Endothelial cell of umbilical vein (primary cell): Measurements from ENCODE around the gene PDE4B. TPM values are rescaled to one million over a fixed set of nuclear protein-coding genes. Genes with fewer than 3 reads are reported as not detected.

Experiments used
- BruUV-seq: library from RNA; stranded (reverse); fragments of 400-500 nt; replicated peaks from 2 replicates; lab custom pipeline; 2021; lab: Mats Ljungman, UMichigan
- CTCF ChIA-PET: fragments of 300-600, 350-600 bp; sonication (Branson Sonifier 250); formaldehyde crosslinking; loops from one replicate; lab custom pipeline; 2021; ENCODE audit warnings: antibody characterized with exemption, inconsistent platforms; lab: Charles Lee
- POLR2A ChIA-PET: fragments of 300-600, 350-600 bp; sonication (Branson Sonifier 250); formaldehyde crosslinking; loops from one replicate; lab custom pipeline; 2021; ENCODE audit warnings: antibody characterized with exemption, inconsistent platforms; lab: Charles Lee
- DNase-seq: peaks from one replicate; pipeline ENCODE4 v3.0.0-alpha.2; 2011; ENCODE audit warnings: low read depth, low spot score
- FAIRE-seq: peaks from 2 replicates; lab custom pipeline; 2011; peaks lifted over from hg19 to GRCh38; lab: Jason Lieb, UNC
- H2AFZ ChIP-seq: 2 replicates; pipeline ENCODE4 v1.6.0; 2012; ENCODE audit warnings: low read depth, low read length, control low read depth, inconsistent platforms
- H3K27ac ChIP-seq: 2 replicates; pipeline ENCODE4 v1.5.1; 2011; ENCODE audit warnings: low read depth, mild to moderate bottlenecking, control low read depth, low read length, moderate library complexity; ENCODE audit not compliant: insufficient read depth
- H3K27me3 ChIP-seq, 2 experiments: 2 replicates each; pipeline versions ENCODE4 v1.6.0 to v1.6.1; 2011; ENCODE audit warnings: low read length in 2 of 2, mixed read lengths in 1 of 2; ENCODE audit not compliant: control insufficient read depth in 2 of 2, insufficient read depth in 2 of 2
- H3K36me3 ChIP-seq, 2 experiments: 2 replicates in 1 of 2; 3 replicates in 1 of 2; pipeline ENCODE4 v1.5.1; 2011; ENCODE audit warnings: low read length in 2 of 2, mild to moderate bottlenecking in 1 of 2, moderate library complexity in 1 of 2; ENCODE audit not compliant: control insufficient read depth in 2 of 2, insufficient read depth in 2 of 2; ENCODE audit errors: extremely low read depth in 1 of 2
- H3K4me1 ChIP-seq: 3 replicates; pipeline ENCODE4 v1.5.1; 2011; ENCODE audit warnings: mild to moderate bottlenecking, low read length; ENCODE audit not compliant: control insufficient read depth, insufficient read depth; ENCODE audit errors: extremely low read depth
- H3K4me2 ChIP-seq: 2 replicates; pipeline ENCODE4 v1.6.1; 2011; ENCODE audit warnings: low read length, control low read depth, mixed read lengths; ENCODE audit not compliant: insufficient read depth
- H3K4me3 ChIP-seq, 3 experiments: fragments of 200-600 bp in 1 of 3; sonication (generic), shearing (Covaris generic) in 1 of 3; replicated peaks in 1 of 3; 2 replicates each; pipeline ENCODE4 v1.5.1; 2011 to 2016; ENCODE audit warnings: control low read depth in 3 of 3, low read length in 3 of 3, mild to moderate bottlenecking in 2 of 3, inconsistent platforms in 1 of 3, low read depth in 1 of 3, moderate library complexity in 1 of 3; ENCODE audit not compliant: insufficient read depth in 1 of 3
- H3K79me2 ChIP-seq: 2 replicates; pipeline ENCODE4 v1.6.0; 2012; ENCODE audit warnings: low read length, inconsistent platforms; ENCODE audit not compliant: control insufficient read depth, insufficient read depth
- H3K9ac ChIP-seq: replicated peaks from 2 replicates; pipeline ENCODE3; 2011; ENCODE audit warnings: low read length, control low read depth; ENCODE audit not compliant: insufficient read depth; ENCODE audit errors: extremely low read depth
- H3K9me1 ChIP-seq: replicated peaks from 3 replicates; pipeline ENCODE4 v1.6.0; 2011; ENCODE audit warnings: mild to moderate bottlenecking, low read length; ENCODE audit not compliant: control insufficient read depth, insufficient read depth; ENCODE audit errors: extremely low read depth
- H3K9me3 ChIP-seq: replicated peaks from 2 replicates; pipeline ENCODE4 v1.5.1; 2012; ENCODE audit warnings: low read length, inconsistent platforms; ENCODE audit not compliant: control insufficient read depth, insufficient read depth
- H4K20me1 ChIP-seq: replicated peaks from 2 replicates; pipeline ENCODE3; 2011; ENCODE audit warnings: mild to moderate bottlenecking, low read length; ENCODE audit not compliant: control insufficient read depth, insufficient read depth; ENCODE audit errors: extremely low read depth
- EZH2 ChIP-seq: IDR thresholded peaks from 2 replicates; pipeline ENCODE4 v1.6.1; 2012; ENCODE audit warnings: borderline replicate concordance, low read depth, mild to moderate bottlenecking, moderate library complexity, low read length, inconsistent platforms; ENCODE audit not compliant: severe bottlenecking
- FOS ChIP-seq: IDR thresholded peaks from 2 replicates; pipeline ENCODE4 v1.6.1; 2011; ENCODE audit warnings: mild to moderate bottlenecking, low read length, moderate library complexity, borderline replicate concordance; ENCODE audit not compliant: insufficient read depth
- GATA2 ChIP-seq: IDR thresholded peaks from 2 replicates; pipeline ENCODE4 v1.7.0; 2011; ENCODE audit warnings: low read depth, mild to moderate bottlenecking, moderate library complexity, mixed read lengths, low read length; ENCODE audit not compliant: insufficient read length, insufficient read depth
- JUN ChIP-seq: IDR thresholded peaks from 2 replicates; pipeline ENCODE4 v1.6.1; 2011; ENCODE audit warnings: borderline replicate concordance, low read depth; ENCODE audit not compliant: insufficient read length, insufficient read depth
- MYC ChIP-seq: IDR thresholded peaks from one replicate; pipeline ENCODE4 v1.6.1; 2011; ENCODE audit warnings: mild to moderate bottlenecking, low read depth, low read length
- POLR2A ChIP-seq: IDR thresholded peaks from 2 replicates; pipeline ENCODE4 v1.6.1; 2012; ENCODE audit warnings: low read depth, mild to moderate bottlenecking, control low read depth, low read length
- POLR2AphosphoS5 ChIP-seq: IDR thresholded peaks from 2 replicates; pipeline ENCODE4 v1.6.1; 2012; ENCODE audit warnings: low read depth, mild to moderate bottlenecking, control low read depth, low read length, moderate library complexity; ENCODE audit not compliant: insufficient read depth
- dilution Hi-C: fragments of 300-500 bp; cut with MboI; formaldehyde crosslinking; loops from one replicate; pipeline ENCODE4 v1.15.0; 2019; ENCODE audit warnings: low sequenced_read_pairs; ENCODE audit not compliant: extremely low pct_ligation_motif_present
- intact Hi-C: fragments of 100-400 bp; cut with micrococcal nuclease; formaldehyde crosslinking; loops from one replicate; pipeline ENCODE4 v1.10.0; 2022
- polyA plus RNA-seq, 4 experiments: library from polyadenylated mRNA; depleted of rRNA in 3 of 4; stranded (reverse) in 3 of 4; unstranded in 1 of 4; fragments of >200 nt; gene quantifications; 2 replicates each; pipeline versions ENCODE4 v1.2.1 to v1.2.3, GENCODE V29; 2011 to 2012; ENCODE audit warnings: missing spikeins in 1 of 4
- total RNA-seq: library from RNA; stranded (reverse); gene quantifications from 2 replicates; pipeline ENCODE4 v1.2.3, GENCODE V29; 2021
- TF ChIP-seq, protein P1 (sequence below): IDR thresholded peaks from 2 replicates; pipeline ENCODE4 v1.6.1; 2011; ENCODE audit not compliant: insufficient read depth, insufficient read length
- TF ChIP-seq, protein P2 (sequence below), 2 donors: IDR thresholded peaks; 1 replicate in 1 of 2; 2 replicates in 1 of 2; pipeline ENCODE4 v1.5.1; 2011; ENCODE audit warnings: low read length in 2 of 2, mild to moderate bottlenecking in 2 of 2, moderate library complexity in 2 of 2, control low read depth in 1 of 2, inconsistent platforms in 1 of 2, low read depth in 1 of 2; ENCODE audit not compliant: insufficient read depth in 1 of 2; ENCODE audit errors: extremely low read depth in 1 of 2

PDE4B gene
- total and polyA plus RNA-seq, 2 donors (not counting 3 experiments of a cell fraction or from before 2014, with no cell fraction given), result 63.5 to 69.8 TPM

DNA sequence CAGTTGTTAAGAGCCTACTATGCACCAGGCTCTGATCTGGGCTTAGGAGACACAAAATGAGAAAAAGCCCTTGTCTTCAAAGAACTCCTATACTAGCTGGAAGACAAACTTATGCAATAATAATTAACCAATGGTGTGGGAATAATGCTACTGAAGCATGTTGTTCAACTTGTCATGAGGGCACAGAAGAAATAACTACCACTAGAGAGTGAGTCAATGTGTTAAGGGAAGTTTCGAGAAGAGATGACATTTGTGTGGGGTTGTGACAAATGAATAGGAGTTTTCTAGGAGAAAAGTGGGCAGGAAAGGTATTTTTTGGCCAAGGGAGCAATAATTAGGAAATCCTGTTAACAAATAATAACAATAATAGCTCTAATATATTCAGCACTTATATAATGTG is 205.0 kb downstream of the PDE4B start:
- CTCF ChIA-PET, result interaction anchor here (1.0 to 1.3 kb wide), 2 partner anchors 22 to 245 kb away, joined by 3 read pairs; no protein-coding TSS in a partner anchor
- no peak overlapping the region for H3K9ac ChIP-seq
- H3K9me3 ChIP-seq, result no peaks in the 10 kb centered on the region
- H3K27ac ChIP-seq, result no peak overlapping the region
- FAIRE-seq (no peak), DNase-seq (no peak)
- H3K27me3 ChIP-seq, result no peaks in the 10 kb centered on the region
- no peaks in the 10 kb centered on the region for H3K79me2 ChIP-seq
- no peaks in the 10 kb centered on the region for H3K4me1 ChIP-seq
- dilution Hi-C loops, result no loop called here
- H4K20me1 ChIP-seq, result no peaks in the 10 kb centered on the region
- BruUV-seq, result no TSS peak
- no peaks in the 10 kb centered on the region for H3K9me1 ChIP-seq
- no peak overlapping the region for H3K4me3 ChIP-seq
- no peak overlapping the region for H3K4me2 ChIP-seq
- no peak for TF ChIP-seq MYC
- no peak for TF ChIP-seq POLR2AphosphoS5
- TF ChIP-seq FOS, result no peak
- TF ChIP-seq POLR2A, result no peak
- TF ChIP-seq JUN, result no peak
- no peak for TF ChIP-seq GATA2
- TF ChIP-seq EZH2, result no peak
- H2AFZ ChIP-seq, result no peak overlapping the region
- POLR2A ChIA-PET, result no interaction called here
- intact Hi-C loops, result no loop called here
- H3K36me3 ChIP-seq, result no peaks in the 10 kb centered on the region

DNA sequence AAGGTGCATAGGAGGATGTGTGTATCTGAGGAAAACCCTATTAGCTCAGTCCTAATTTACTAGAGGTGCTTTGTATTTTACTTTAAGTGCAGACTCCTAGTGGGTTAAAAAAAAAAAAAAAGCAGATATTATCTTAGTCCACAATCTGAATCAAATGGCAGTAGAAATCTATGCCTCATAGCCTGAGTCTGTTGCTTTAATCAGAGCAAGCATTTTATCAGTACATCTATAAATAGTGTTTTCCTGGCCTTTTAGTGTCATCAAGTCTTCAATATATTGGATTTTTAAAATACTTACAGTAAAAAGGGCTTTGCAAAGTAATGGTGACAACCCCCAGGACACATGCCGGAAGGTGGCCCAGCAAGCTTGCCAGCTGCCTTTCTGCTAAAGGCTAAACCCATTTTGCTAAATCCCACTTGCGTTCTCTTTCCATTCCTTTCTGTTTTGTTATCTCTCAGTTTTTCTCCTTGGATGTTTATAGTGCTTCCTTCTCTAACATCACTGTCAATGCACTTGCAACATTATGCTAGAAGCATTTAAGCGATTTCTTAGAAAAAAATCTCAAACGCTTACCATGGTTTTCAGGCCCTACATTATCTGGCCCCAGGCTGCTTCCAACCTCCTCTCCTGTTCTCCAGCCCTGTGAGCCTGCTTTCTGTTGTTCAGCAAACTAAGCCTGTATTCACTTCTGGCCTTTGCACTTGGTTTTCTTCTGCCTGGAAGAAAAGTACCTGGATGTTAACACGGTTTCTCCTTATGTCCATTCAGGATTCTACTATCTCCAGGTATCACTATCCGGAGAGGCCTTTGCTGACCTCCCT is 206.3 kb downstream of the PDE4B start:
- H3K4me1 ChIP-seq, result no peaks in the 10 kb centered on the region
- no peak for DNase-seq
- H4K20me1 ChIP-seq, result no peaks in the 10 kb centered on the region
- H3K9me1 ChIP-seq, result no peaks in the 10 kb centered on the region
- H3K27me3 ChIP-seq, result no peaks in the 10 kb centered on the region
- H3K79me2 ChIP-seq, result no peaks in the 10 kb centered on the region
- no peak overlapping the region for H3K4me2 ChIP-seq
- dilution Hi-C loops, result no loop called here
- TF ChIP-seq EZH2 (no peak), MYC (no peak), GATA2 (no peak), POLR2A (no peak), POLR2AphosphoS5 (no peak), FOS (no peak), JUN (no peak)
- TF ChIP-seq, protein P1, sequence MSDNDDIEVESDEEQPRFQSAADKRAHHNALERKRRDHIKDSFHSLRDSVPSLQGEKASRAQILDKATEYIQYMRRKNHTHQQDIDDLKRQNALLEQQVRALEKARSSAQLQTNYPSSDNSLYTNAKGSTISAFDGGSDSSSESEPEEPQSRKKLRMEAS, result no peak
- TF ChIP-seq, protein P2, sequence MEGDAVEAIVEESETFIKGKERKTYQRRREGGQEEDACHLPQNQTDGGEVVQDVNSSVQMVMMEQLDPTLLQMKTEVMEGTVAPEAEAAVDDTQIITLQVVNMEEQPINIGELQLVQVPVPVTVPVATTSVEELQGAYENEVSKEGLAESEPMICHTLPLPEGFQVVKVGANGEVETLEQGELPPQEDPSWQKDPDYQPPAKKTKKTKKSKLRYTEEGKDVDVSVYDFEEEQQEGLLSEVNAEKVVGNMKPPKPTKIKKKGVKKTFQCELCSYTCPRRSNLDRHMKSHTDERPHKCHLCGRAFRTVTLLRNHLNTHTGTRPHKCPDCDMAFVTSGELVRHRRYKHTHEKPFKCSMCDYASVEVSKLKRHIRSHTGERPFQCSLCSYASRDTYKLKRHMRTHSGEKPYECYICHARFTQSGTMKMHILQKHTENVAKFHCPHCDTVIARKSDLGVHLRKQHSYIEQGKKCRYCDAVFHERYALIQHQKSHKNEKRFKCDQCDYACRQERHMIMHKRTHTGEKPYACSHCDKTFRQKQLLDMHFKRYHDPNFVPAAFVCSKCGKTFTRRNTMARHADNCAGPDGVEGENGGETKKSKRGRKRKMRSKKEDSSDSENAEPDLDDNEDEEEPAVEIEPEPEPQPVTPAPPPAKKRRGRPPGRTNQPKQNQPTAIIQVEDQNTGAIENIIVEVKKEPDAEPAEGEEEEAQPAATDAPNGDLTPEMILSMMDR (IDR thresholded peaks at IDR 0.05; ENCODE audit: extremely low read depth in 1 of 2, insufficient read depth in 1 of 2, low read depth in 1 of 2, low read length in 2 of 2), result no peak
- H3K27ac ChIP-seq, result no peak overlapping the region
- CTCF ChIA-PET, result interaction anchor here (1.0 to 1.3 kb wide), 2 partner anchors 11 to 244 kb away, joined by 3 to 4 read pairs; no protein-coding TSS in a partner anchor
- BruUV-seq, result no TSS peak
- H3K36me3 ChIP-seq, result no peaks in the 10 kb centered on the region
- H3K4me3 ChIP-seq, result no peak overlapping the region
- no peak overlapping the region for H3K9ac ChIP-seq
- intact Hi-C loops, result no loop called here
- H3K9me3 ChIP-seq, result no peaks in the 10 kb centered on the region
- H2AFZ ChIP-seq, result no peak overlapping the region
- POLR2A ChIA-PET, result no interaction called here
- no peak for FAIRE-seq
